Panc1 (cell line): ENCODE measurements around the gene ENO4.

ENCODE experiments used
- POLR2AphosphoS5 ChIP-seq: IDR thresholded peaks from 2 replicates; pipeline ENCODE4 v1.6.1; 2012; ENCODE audit warnings: mild to moderate bottlenecking, low read depth, low read length, moderate library complexity
- SIN3A ChIP-seq: IDR thresholded peaks from 2 replicates; pipeline ENCODE4 v1.6.1; 2012; ENCODE audit warnings: low read depth, mild to moderate bottlenecking, low read length, moderate library complexity, borderline replicate concordance; ENCODE audit not compliant: insufficient read depth
- TCF7L2 ChIP-seq: IDR thresholded peaks from 2 replicates; pipeline ENCODE4 v1.6.1; 2011; ENCODE audit warnings: mild to moderate bottlenecking, low read depth, low read length, inconsistent platforms
- TF ChIP-seq, protein P1 (sequence below): fragments of 450-650 bp; IDR thresholded peaks from 2 replicates; pipeline ENCODE4 v1.5.1; 2017; ENCODE audit warnings: mild to moderate bottlenecking
- TF ChIP-seq, protein P2 (sequence below), 2 experiments: IDR thresholded peaks; 2 replicates each; pipeline ENCODE4 v1.6.1; 2011 to 2012; ENCODE audit warnings: low read depth in 2 of 2, control low read depth in 1 of 2, low read length in 1 of 2, mild to moderate bottlenecking in 1 of 2, moderate library complexity in 1 of 2; ENCODE audit not compliant: insufficient read depth in 1 of 2

- TF ChIP-seq, protein P1, sequence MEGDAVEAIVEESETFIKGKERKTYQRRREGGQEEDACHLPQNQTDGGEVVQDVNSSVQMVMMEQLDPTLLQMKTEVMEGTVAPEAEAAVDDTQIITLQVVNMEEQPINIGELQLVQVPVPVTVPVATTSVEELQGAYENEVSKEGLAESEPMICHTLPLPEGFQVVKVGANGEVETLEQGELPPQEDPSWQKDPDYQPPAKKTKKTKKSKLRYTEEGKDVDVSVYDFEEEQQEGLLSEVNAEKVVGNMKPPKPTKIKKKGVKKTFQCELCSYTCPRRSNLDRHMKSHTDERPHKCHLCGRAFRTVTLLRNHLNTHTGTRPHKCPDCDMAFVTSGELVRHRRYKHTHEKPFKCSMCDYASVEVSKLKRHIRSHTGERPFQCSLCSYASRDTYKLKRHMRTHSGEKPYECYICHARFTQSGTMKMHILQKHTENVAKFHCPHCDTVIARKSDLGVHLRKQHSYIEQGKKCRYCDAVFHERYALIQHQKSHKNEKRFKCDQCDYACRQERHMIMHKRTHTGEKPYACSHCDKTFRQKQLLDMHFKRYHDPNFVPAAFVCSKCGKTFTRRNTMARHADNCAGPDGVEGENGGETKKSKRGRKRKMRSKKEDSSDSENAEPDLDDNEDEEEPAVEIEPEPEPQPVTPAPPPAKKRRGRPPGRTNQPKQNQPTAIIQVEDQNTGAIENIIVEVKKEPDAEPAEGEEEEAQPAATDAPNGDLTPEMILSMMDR: no peak
- TF ChIP-seq, protein P2, sequence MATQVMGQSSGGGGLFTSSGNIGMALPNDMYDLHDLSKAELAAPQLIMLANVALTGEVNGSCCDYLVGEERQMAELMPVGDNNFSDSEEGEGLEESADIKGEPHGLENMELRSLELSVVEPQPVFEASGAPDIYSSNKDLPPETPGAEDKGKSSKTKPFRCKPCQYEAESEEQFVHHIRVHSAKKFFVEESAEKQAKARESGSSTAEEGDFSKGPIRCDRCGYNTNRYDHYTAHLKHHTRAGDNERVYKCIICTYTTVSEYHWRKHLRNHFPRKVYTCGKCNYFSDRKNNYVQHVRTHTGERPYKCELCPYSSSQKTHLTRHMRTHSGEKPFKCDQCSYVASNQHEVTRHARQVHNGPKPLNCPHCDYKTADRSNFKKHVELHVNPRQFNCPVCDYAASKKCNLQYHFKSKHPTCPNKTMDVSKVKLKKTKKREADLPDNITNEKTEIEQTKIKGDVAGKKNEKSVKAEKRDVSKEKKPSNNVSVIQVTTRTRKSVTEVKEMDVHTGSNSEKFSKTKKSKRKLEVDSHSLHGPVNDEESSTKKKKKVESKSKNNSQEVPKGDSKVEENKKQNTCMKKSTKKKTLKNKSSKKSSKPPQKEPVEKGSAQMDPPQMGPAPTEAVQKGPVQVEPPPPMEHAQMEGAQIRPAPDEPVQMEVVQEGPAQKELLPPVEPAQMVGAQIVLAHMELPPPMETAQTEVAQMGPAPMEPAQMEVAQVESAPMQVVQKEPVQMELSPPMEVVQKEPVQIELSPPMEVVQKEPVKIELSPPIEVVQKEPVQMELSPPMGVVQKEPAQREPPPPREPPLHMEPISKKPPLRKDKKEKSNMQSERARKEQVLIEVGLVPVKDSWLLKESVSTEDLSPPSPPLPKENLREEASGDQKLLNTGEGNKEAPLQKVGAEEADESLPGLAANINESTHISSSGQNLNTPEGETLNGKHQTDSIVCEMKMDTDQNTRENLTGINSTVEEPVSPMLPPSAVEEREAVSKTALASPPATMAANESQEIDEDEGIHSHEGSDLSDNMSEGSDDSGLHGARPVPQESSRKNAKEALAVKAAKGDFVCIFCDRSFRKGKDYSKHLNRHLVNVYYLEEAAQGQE (IDR thresholded peaks at IDR 0.05; ENCODE audit: insufficient read depth in 1 of 2, low read depth in 2 of 2, low read length in 1 of 2): no peak
- no peak for TF ChIP-seq TCF7L2
- no peak for TF ChIP-seq POLR2AphosphoS5
- no peak for TF ChIP-seq SIN3A
Observed at GRCh38 chr10:116853701-116854100, 4.4 kb downstream of the ENO4 start.
